Measurements from ENCODE around the gene MTPN.

MTPN gene

GRCh38 chr7:135938086-135938485 is 39.1 kb downstream of the MTPN start:
- no peak for TF ChIP-seq CTCF (IDR thresholded peaks at IDR 0.05; ENCODE audit: borderline replicate concordance, insufficient read depth, low read depth, low read length)
- no peak overlapping the region for H3K4me3 ChIP-seq (ENCODE audit: low read depth, low read length)

DNA sequence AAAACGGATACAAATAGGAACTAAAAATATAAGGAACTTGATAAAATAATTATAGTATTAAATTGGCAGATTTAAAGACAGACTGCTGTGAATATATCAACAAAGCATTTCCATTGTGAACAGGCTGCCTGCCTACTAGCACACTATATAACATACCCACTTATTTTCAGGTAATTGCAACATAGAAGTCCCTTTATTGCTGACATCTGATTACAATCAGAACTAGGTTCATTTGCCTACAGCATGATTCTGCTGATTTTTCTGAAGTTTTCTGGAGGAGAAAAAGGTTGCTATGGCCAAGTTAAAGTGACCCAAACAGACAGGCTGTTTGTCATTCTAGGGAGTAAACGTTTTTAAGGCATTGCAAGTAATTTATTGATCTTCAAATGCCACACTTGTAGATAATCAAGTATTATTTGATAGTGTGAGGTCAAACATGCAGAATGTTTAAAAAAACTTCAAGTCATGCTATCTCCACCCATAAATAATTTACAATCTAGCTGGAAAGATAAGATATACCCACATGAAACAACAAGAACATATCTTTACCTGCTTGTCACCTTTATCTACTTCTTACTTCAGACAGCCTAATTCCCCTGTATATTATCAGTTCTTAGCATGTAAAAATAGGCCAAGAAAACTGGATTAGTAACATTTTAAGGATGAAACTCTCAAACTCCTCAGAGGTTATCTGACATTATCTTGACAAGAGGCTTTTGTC is 40.5 kb downstream of the MTPN start:
- no peak overlapping the region for H3K4me3 ChIP-seq (ENCODE audit: low read depth, low read length)
- TF ChIP-seq CTCF (IDR thresholded peaks at IDR 0.05; ENCODE audit: borderline replicate concordance, insufficient read depth, low read depth, low read length), result no peak

DNA sequence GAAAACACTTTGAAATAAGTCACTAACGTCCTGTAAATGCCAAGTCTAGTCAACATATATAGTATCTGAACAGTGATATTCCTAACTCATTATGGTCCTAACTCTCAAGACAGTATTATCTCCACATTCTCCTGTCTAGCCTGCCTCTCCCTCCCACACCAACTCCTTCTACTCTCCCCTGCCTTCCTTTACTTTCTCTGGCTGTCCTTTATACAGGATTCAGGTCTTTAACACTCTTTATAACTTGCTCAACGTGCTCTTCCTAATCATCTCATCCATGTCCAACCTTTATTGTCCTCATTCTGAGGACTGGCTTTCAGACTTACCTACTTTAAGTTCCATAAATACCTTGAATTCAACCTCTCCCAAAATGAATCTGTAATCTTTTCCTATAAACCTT is 42.5 kb downstream of the MTPN start:
- TF ChIP-seq CTCF (IDR thresholded peaks at IDR 0.05; ENCODE audit: borderline replicate concordance, insufficient read depth, low read depth, low read length), result no peak
- no peak overlapping the region for H3K4me3 ChIP-seq (ENCODE audit: low read depth, low read length)

DNA sequence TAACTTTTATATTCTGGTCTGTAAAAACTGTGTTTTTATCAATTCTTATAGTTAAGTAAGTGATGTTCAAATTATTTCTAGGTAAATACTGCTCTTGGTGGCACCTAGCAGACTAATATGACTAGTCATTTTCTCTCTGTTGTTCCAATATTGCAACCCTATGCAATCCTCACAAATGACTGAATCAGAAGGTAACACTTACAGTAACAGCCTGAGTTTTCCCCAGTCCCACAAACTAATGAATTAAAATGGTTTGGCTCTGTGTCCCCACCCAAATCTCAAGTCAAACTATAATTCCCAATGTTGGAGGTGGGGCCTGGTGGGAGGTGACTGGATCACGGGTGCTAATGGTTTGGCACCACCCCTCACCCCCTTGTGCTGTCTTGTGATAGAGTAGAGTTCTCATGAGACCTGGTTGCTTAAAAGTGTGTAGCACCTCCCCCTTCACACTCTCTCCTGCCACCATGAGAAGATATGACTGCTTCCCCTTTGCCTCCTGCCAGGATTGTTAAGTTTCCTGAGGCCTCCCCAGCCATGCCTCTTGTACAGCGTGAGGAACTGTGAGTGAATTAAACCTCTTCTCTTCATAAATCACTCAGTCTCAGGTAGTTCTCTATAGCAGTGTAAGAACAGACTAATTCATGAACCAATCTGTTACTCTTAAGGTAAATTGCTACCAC is 43.5 kb downstream of the MTPN start:
- no peak for TF ChIP-seq CTCF (IDR thresholded peaks at IDR 0.05; ENCODE audit: borderline replicate concordance, insufficient read depth, low read depth, low read length)
- H3K4me3 ChIP-seq (ENCODE audit: low read depth, low read length), result no peak overlapping the region

DNA sequence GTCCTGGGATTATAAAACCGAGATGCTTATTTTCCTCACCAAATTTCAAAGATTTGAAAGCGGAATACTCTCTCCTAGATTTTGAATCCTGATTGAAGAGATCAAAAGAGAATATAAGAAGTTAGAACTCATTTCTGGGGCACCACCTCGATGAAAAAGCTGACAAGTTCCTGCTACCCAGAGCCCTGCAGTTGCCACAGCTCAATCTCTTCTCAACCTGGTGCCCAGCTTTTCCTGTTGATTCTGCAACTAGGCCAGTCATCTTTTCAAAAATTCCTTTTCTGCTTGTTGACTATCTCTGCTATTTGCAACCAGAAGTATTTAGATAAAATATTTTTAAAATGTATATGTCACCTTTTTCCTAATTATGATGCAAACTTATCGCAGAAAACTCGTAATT is 45.0 kb downstream of the MTPN start:
- no peak for TF ChIP-seq CTCF (IDR thresholded peaks at IDR 0.05; ENCODE audit: borderline replicate concordance, insufficient read depth, low read depth, low read length)
- no peak overlapping the region for H3K4me3 ChIP-seq (ENCODE audit: low read depth, low read length)

- no peak for TF ChIP-seq CTCF (IDR thresholded peaks at IDR 0.05; ENCODE audit: borderline replicate concordance, insufficient read depth, low read depth, low read length)
- H3K4me3 ChIP-seq (ENCODE audit: low read depth, low read length), result no peak overlapping the region
Measured at GRCh38 chr7:135930565-135931461, 46.3 kb downstream of the MTPN start.
